GM08714 (cell line): ENCODE results near the gene IFNA13.

Source experiments
- H3K4me3 ChIP-seq: fragments of 200-500 bp; sonication (Bioruptor generic); 2 replicates; pipeline ENCODE4 v1.5.1; 2014; ENCODE audit warnings: mild to moderate bottlenecking, low read length, inconsistent platforms
- ZNF274 ChIP-seq: IDR thresholded peaks from 2 replicates; pipeline ENCODE4 v1.6.1; 2012; ENCODE audit warnings: mild to moderate bottlenecking, low read depth, low read length

Gene IFNA13

GRCh38 chr9:21367957-21368356 is at the start of gene IFNA13:
Gene IFNA13 (minus strand): TSS chr9:21368057. CDS start chr9:21368010, 47 bp downstream.
- TF ChIP-seq ZNF274: no peak
- H3K4me3 ChIP-seq: no peak within 1 kb of the TSS

- no peak overlapping the region for H3K4me3 ChIP-seq
- TF ChIP-seq ZNF274: no peak
Observed at GRCh38 chr9:21415493-21416267, 47.8 kb upstream of the IFNA13 start.

GRCh38 chr9:21414220-21414940 is 46.5 kb upstream of the IFNA13 start:
- no peak overlapping the region for H3K4me3 ChIP-seq
- TF ChIP-seq ZNF274: no peak

GRCh38 chr9:21413624-21414023 is 45.8 kb upstream of the IFNA13 start:
- TF ChIP-seq ZNF274: no peak
- H3K4me3 ChIP-seq: no peak overlapping the region

GRCh38 chr9:21413151-21413550 is 45.3 kb upstream of the IFNA13 start:
- TF ChIP-seq ZNF274: no peak

GRCh38 chr9:21412107-21412506 is 44.2 kb upstream of the IFNA13 start:
- TF ChIP-seq ZNF274: no peak
- no peak overlapping the region; the same call in 1 of the 2 replicates for H3K4me3 ChIP-seq

More at GRCh38 chr9:21413151-21413550, 45.3 kb upstream of the IFNA13 start:
- H3K4me3 ChIP-seq: no peak overlapping the region

- no peak for TF ChIP-seq ZNF274
- H3K4me3 ChIP-seq: no peak within 1 kb of the TSS
Observed at GRCh38 chr9:21408817-21409216, 41.0 kb upstream of the IFNA13 start, which contains the start of gene IFNA8. Gene IFNA8 (plus strand): TSS chr9:21409117. CDS start chr9:21409177, 60 bp downstream.

GRCh38 chr9:21404146-21404545 is 36.3 kb upstream of the IFNA13 start:
- H3K4me3 ChIP-seq: no peak overlapping the region
- no peak for TF ChIP-seq ZNF274

- H3K4me3 ChIP-seq: peak overlapping the region; percentile 56
- no peak for TF ChIP-seq ZNF274
Observed at GRCh38 chr9:21402386-21403251, 34.8 kb upstream of the IFNA13 start.

- TF ChIP-seq ZNF274: no peak
- no peak overlapping the region for H3K4me3 ChIP-seq
Observed at GRCh38 chr9:21399956-21400355, 32.1 kb upstream of the IFNA13 start.

GRCh38 chr9:21398955-21399489 is 31.2 kb upstream of the IFNA13 start:
- no peak overlapping the region for H3K4me3 ChIP-seq
- TF ChIP-seq ZNF274: no peak

GRCh38 chr9:21395778-21396717 is 28.2 kb upstream of the IFNA13 start:
- no peak for TF ChIP-seq ZNF274
- H3K4me3 ChIP-seq: peak overlapping the region; percentile 56

GRCh38 chr9:21392270-21392669 is 24.4 kb upstream of the IFNA13 start:
- H3K4me3 ChIP-seq: no peak overlapping the region
- no peak for TF ChIP-seq ZNF274
